Vagina (tissue), 2 donors: ENCODE results near the gene LMX1B. TPM values are rescaled to one million over a fixed set of nuclear protein-coding genes. Genes with fewer than 3 reads are reported as not detected.

Experiments used
- DNase-seq, 2 donors: peaks; one replicate each; pipeline ENCODE4 v3.0.0-alpha.2; 2017; ENCODE audit errors: extremely low spot score in 2 of 2
- H3K27ac ChIP-seq: fragments of 200-600 bp; sonication (generic); one replicate; pipeline ENCODE4 v1.5.1; 2019
- H3K27me3 ChIP-seq: fragments of 200-600 bp; sonication (generic); one replicate; pipeline ENCODE4 v1.5.1; 2019
- H3K36me3 ChIP-seq, 2 donors: fragments of 200-600 bp; sonication (generic); one replicate each; pipeline ENCODE4 v1.5.1; 2017 to 2019
- H3K4me1 ChIP-seq: fragments of 200-600 bp; sonication (generic); one replicate; pipeline ENCODE4 v1.5.1; 2019
- H3K4me3 ChIP-seq, 2 donors: fragments of 200-600 bp; sonication (generic); 1 replicate in 1 of 2; 2 replicates in 1 of 2; pipeline ENCODE4 v1.5.1; 2016 to 2019
- H3K9me3 ChIP-seq: fragments of 200-600 bp; sonication (generic); one replicate; pipeline ENCODE4 v1.5.1; 2019
- POLR2A ChIP-seq, 2 donors: fragments of 450-650 bp; IDR thresholded peaks; one replicate each; pipeline ENCODE4 v1.6.1; 2017; ENCODE audit warnings: antibody characterized with exemption in 2 of 2, mild to moderate bottlenecking in 2 of 2, moderate library complexity in 2 of 2
- POLR2AphosphoS5 ChIP-seq, 2 donors: sonication (generic); formaldehyde crosslinking; IDR thresholded peaks; one replicate each; pipeline ENCODE4 v1.9.0; 2017; ENCODE audit warnings: antibody characterized with exemption in 2 of 2, mild to moderate bottlenecking in 2 of 2, low read depth in 1 of 2; ENCODE audit not compliant: insufficient read depth in 1 of 2
- intact Hi-C: fragments of 100-400 bp; cut with DNase I; formaldehyde crosslinking; loops from one replicate; pipeline ENCODE4 v1.15.1; 2023
- total RNA-seq: library from RNA; depleted of rRNA; stranded (reverse); fragments of >200 nt; gene quantifications from one replicate; pipeline ENCODE4 v1.2.3, GENCODE V29; 2016
- TF ChIP-seq, protein P1 (sequence below), 3 experiments: fragments of 450-650 bp in 2 of 3; fragments of 200-600 bp in 1 of 3; sonication (generic) in 1 of 3; IDR thresholded peaks; one replicate each; pipeline ENCODE4 v1.5.1; 2017 to 2019; ENCODE audit warnings: antibody characterized with exemption in 3 of 3, mild to moderate bottlenecking in 2 of 3, moderate library complexity in 2 of 3

Gene LMX1B
- total RNA-seq, 1 donor from 2014 or later, result not detected

DNA sequence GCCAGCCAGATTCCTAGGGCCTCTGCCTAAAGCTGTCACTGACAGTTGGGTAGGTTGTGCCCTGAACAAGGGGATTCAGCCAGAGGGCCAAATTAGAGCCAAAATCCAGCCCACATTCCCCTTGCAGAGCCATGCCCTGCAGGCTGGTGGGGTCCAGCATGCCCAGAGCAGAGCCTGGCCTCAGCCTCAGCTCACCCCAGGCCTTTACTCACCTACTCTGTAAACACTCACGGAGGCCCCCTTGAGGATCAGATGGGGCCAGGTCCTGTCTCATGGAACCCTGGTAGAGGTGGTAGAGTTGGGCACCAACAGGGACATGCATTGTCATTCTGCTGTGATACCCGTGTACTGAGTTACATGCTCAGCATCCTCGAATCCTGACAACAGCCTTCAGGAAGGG is 74.9 kb downstream of the LMX1B start:
- intact Hi-C loops, result no loop called here
- Histone ChIP-seq H3K9me3 (no peaks in the 10 kb centered on the region), H3K27me3 (peaks cover 7% of the 10 kb centered on the region), H3K36me3 (no peaks in the 10 kb centered on the region), H3K4me3 (no peak overlapping the region), H3K4me1 (peaks cover under 1% of the 10 kb centered on the region), H3K27ac (no peak overlapping the region)
- no peak for DNase-seq
- no peak for TF ChIP-seq POLR2AphosphoS5 (IDR thresholded peaks at IDR 0.05; ENCODE audit: insufficient read depth in 1 of 2, low read depth in 1 of 2)
- TF ChIP-seq, protein P1, sequence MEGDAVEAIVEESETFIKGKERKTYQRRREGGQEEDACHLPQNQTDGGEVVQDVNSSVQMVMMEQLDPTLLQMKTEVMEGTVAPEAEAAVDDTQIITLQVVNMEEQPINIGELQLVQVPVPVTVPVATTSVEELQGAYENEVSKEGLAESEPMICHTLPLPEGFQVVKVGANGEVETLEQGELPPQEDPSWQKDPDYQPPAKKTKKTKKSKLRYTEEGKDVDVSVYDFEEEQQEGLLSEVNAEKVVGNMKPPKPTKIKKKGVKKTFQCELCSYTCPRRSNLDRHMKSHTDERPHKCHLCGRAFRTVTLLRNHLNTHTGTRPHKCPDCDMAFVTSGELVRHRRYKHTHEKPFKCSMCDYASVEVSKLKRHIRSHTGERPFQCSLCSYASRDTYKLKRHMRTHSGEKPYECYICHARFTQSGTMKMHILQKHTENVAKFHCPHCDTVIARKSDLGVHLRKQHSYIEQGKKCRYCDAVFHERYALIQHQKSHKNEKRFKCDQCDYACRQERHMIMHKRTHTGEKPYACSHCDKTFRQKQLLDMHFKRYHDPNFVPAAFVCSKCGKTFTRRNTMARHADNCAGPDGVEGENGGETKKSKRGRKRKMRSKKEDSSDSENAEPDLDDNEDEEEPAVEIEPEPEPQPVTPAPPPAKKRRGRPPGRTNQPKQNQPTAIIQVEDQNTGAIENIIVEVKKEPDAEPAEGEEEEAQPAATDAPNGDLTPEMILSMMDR (IDR thresholded peaks at IDR 0.05), result no peak
- no peak for TF ChIP-seq POLR2A (IDR thresholded peaks at IDR 0.05)

DNA sequence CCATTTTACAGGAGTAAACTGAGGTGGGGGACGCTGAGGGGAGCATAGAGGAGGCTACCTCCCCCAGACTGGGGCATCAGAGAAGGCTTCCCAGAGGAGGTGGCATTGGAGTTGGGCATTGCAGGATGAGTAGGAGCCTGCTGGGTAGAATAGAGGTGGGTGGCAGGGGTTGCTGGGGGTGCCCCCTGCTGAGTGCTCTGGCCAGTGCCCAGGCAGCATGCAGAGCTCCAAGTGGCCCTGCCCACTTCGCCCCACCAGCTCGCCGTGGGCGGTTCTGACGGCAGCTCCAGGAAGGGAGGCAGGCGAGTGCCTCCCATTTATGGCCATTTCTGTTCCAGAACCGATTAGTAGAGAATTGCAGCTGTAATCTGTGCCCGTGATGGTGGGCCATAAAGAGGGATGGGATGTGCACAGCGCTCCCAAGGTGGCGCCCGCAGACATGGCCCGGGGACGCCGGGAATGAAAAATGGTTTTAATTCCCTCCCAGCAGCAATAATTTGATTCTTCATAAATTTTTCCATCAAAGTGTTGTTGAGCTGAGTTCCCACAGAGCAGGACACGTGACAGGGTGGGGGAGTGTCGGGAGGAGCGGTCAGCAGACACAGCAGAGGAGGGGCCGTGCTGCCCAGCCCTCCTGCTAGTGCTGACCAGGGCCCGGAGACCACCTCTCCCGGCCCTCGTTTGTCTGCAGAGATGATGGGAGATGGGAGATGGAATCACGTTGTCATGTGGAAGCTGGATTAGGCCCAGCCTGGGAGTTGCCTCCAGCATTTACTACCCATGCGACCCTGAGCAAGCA is 75.5 kb downstream of the LMX1B start:
- Histone ChIP-seq H3K27me3 (peaks cover 4% of the 10 kb centered on the region), H3K4me1 (no peaks in the 10 kb centered on the region), H3K36me3 (no peaks in the 10 kb centered on the region), H3K27ac (no peak overlapping the region), H3K9me3 (no peaks in the 10 kb centered on the region), H3K4me3 (no peak overlapping the region)
- DNase-seq, result no peak
- no peak for TF ChIP-seq POLR2AphosphoS5 (IDR thresholded peaks at IDR 0.05; ENCODE audit: insufficient read depth in 1 of 2, low read depth in 1 of 2)
- TF ChIP-seq, protein P1 (IDR thresholded peaks at IDR 0.05), result no peak
- TF ChIP-seq POLR2A (IDR thresholded peaks at IDR 0.05), result no peak
- intact Hi-C loops, result no loop called here

DNA sequence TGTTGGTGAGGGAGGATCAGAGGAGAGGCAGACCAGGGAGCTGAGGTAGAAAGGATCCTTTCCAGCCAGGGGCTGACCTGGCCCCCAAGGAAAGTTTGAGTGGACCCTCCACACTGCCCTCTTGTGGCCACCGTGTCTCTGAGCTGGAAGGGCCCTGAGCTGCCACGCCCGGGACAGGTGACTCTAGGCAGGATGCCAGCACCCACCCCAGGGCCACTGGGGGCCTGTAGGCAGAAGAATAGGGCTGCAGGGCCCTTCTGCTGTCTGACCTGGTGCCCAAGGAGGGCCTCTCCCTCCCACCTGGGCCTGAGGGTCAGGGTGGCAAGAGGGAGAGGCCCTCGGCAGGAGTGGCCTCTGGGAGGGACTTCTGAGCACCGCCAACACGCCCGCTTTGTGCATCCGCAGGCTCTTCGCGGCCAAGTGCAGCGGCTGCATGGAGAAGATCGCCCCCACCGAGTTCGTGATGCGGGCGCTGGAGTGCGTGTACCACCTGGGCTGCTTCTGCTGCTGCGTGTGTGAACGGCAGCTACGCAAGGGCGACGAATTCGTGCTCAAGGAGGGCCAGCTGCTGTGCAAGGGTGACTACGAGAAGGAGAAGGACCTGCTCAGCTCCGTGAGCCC is 76.8 kb downstream of the LMX1B start:
- no peak for TF ChIP-seq POLR2A (IDR thresholded peaks at IDR 0.05)
- TF ChIP-seq, protein P1 (IDR thresholded peaks at IDR 0.05), result peak in 1 of 3 experiments; percentile 19

DNA sequence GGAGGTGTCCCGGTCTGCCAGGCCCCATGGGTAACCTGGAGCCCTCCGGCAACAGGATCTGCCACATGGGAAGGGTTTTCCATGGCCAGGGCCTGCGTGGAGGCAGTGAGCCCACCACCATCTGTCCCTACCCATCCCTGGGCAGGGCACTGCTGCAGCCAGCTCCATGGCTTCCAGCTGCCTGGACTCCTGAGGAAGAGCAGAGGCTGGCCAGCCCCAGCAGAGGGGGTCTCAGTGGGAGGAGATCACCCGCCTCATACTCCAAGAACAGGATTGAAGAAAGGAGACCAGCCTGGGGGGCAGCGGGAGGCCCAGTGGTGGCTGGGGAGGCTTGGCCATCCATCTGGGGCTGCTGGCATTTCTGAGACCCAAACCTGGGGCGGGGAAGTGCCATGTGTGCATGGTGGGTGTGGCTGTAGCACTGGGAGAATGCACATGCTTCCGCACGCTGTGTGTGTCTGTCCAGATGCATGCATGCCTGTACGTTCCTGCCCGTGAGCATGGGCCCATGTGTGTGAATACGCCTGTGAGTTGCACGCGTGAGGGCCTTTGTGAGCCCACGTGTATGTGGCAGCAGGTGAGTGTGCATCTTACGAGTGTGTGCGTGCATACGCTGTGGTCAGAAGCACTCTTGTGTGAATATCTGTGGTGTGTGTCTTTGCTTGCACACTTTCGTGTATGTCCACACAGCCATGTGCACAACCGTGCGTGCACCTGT is 78.5 kb downstream of the LMX1B start:
- H3K36me3 ChIP-seq, result no peaks in the 10 kb centered on the region
- no peak for DNase-seq
- no peaks in the 10 kb centered on the region for H3K9me3 ChIP-seq
- intact Hi-C loops, result no loop called here
- TF ChIP-seq POLR2A (IDR thresholded peaks at IDR 0.05), result no peak
- TF ChIP-seq, protein P1 (IDR thresholded peaks at IDR 0.05), result no peak
- no peak for TF ChIP-seq POLR2AphosphoS5 (IDR thresholded peaks at IDR 0.05; ENCODE audit: insufficient read depth in 1 of 2, low read depth in 1 of 2)
- no peak overlapping the region for H3K27ac ChIP-seq
- no peak overlapping the region for H3K4me3 ChIP-seq
- no peaks in the 10 kb centered on the region for H3K4me1 ChIP-seq
- no peaks in the 10 kb centered on the region for H3K27me3 ChIP-seq

More for the DNA sequence above, 76.8 kb downstream of the LMX1B start:
- Histone ChIP-seq H3K4me1 (no peaks in the 10 kb centered on the region), H3K36me3 (no peaks in the 10 kb centered on the region), H3K9me3 (no peaks in the 10 kb centered on the region), H3K27ac (no peak overlapping the region), H3K4me3 (no peak overlapping the region), H3K27me3 (no peaks in the 10 kb centered on the region)
- no peak for DNase-seq
- intact Hi-C loops, result no loop called here
